CD8-positive, alpha-beta memory T cell (primary cell): ENCODE measurements around the gene TAGLN2. TPM values are rescaled to one million over a fixed set of nuclear protein-coding genes. Genes with fewer than 3 reads are reported as not detected.
A peak's percentile ranks its signal among the peaks of the same experiment; 100 is the strongest.

Experiments
- CTCF ChIA-PET: fragments of 350-600 bp; sonication (Branson Sonifier 250); formaldehyde crosslinking; loops from one replicate; lab custom pipeline; 2021; ENCODE audit warnings: antibody characterized with exemption; lab: Charles Lee
- POLR2A ChIA-PET: fragments of 350-600 bp; sonication (Branson Sonifier 250); formaldehyde crosslinking; loops from one replicate; lab custom pipeline; 2021; ENCODE audit warnings: antibody characterized with exemption; lab: Charles Lee
- DNase-seq, 5 donors: peaks; one replicate each; pipeline versions ENCODE4 v3.0.0 to v3.0.0-alpha.2; 2020 to 2022; ENCODE audit warnings: mixed read lengths in 1 of 5
- H3K27ac ChIP-seq: one replicate; pipeline ENCODE4 v1.7.0; 2013; ENCODE audit warnings: low read depth, mild to moderate bottlenecking, low read length, moderate library complexity
- H3K27me3 ChIP-seq: 2 replicates; pipeline ENCODE4 v1.7.0; 2013; ENCODE audit warnings: low read length, mild to moderate bottlenecking; ENCODE audit not compliant: insufficient read depth, poor library complexity, severe bottlenecking
- H3K36me3 ChIP-seq: 2 replicates; pipeline ENCODE4 v1.7.0; 2013; ENCODE audit warnings: mild to moderate bottlenecking, low read length, moderate library complexity; ENCODE audit not compliant: insufficient read depth
- H3K4me1 ChIP-seq: 2 replicates; pipeline ENCODE4 v1.7.0; 2013; ENCODE audit warnings: mild to moderate bottlenecking, low read length, moderate library complexity; ENCODE audit not compliant: insufficient read depth
- H3K4me3 ChIP-seq: 2 replicates; pipeline ENCODE4 v1.7.0; 2013; ENCODE audit warnings: mild to moderate bottlenecking, low read length
- H3K9me3 ChIP-seq: 2 replicates; pipeline ENCODE4 v1.7.0; 2013; ENCODE audit warnings: mild to moderate bottlenecking, low read length
- H3K27ac Mint-ChIP-seq, 8 donors: one replicate each; pipeline ENCODE4 v1.8.0; 2020 to 2021; ENCODE audit warnings: mixed read lengths in 8 of 8, mild to moderate bottlenecking in 6 of 8, inconsistent platforms in 3 of 8, moderate library complexity in 3 of 8
- H3K27me3 Mint-ChIP-seq, 2 donors: one replicate each; pipeline ENCODE4 v1.8.0; 2020 to 2021; ENCODE audit warnings: mixed read lengths in 2 of 2, mild to moderate bottlenecking in 1 of 2, moderate library complexity in 1 of 2
- H3K36me3 Mint-ChIP-seq, 3 donors: one replicate each; pipeline ENCODE4 v1.8.0; 2020 to 2021; ENCODE audit warnings: mixed read lengths in 3 of 3, inconsistent platforms in 1 of 3, mild to moderate bottlenecking in 1 of 3
- H3K4me1 Mint-ChIP-seq, 3 donors: one replicate each; pipeline ENCODE4 v1.8.0; 2020 to 2021; ENCODE audit warnings: mixed read lengths in 3 of 3, inconsistent platforms in 1 of 3, mild to moderate bottlenecking in 1 of 3
- H3K4me3 Mint-ChIP-seq, 7 donors: one replicate each; pipeline ENCODE4 v1.8.0; 2020 to 2021; ENCODE audit warnings: mixed read lengths in 7 of 7, mild to moderate bottlenecking in 6 of 7, moderate library complexity in 4 of 7, inconsistent platforms in 2 of 7
- H3K9me3 Mint-ChIP-seq, 5 donors: one replicate each; pipeline ENCODE4 v1.8.0; 2020 to 2022; ENCODE audit warnings: mixed read lengths in 5 of 5, mild to moderate bottlenecking in 3 of 5, moderate library complexity in 2 of 5, inconsistent platforms in 1 of 5
- polyA plus RNA-seq: library from polyadenylated mRNA; unstranded; fragments of 300-500 nt; fragmentation: Illumina TruSeq; gene quantifications from one replicate; pipeline ENCODE4 v1.2.3, GENCODE V29; 2021
- total RNA-seq, 2 experiments: library from RNA; stranded (reverse); gene quantifications; one replicate each; pipeline ENCODE4 v1.2.3, GENCODE V29; 2021

Gene TAGLN2
- total and polyA plus RNA-seq, 3 experiments from 2014 or later = 566 to 811 (median 578) TPM

DNA sequence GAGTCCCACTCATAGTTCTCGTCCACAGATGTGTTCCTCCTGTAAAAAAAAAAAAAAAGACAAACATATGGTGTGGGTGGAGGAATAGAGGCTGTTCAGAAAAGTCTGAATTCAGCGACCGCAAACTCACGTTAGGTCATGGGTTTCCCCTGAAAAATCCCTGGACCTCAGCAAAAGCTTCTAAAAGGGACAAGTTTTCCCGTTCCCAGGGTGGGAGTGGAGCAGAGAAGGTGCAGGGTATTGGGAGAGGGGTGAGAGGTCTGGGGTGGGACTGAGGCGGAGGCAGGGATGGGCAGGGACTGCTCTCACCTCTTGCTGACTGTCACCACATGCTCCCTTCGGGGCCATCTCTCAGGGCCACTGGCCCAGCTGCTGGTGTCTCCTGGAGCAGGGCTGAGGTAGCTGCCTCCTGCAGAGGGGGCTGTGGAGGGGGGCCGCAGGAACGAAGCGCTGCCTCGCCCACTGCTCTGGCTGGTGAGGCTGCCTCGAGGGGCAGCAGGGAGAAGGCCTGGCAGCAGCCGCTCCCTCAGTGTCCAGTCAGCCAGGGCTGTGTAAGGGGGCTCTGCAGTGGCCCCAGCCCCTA is 2.6 kb upstream of the TAGLN2 start:
- Histone ChIP-seq H3K27ac (no peak overlapping the region), H3K4me1 (peaks cover 17% of the 10 kb centered on the region), H3K36me3 (no peaks in the 10 kb centered on the region), H3K27me3 (no peaks in the 10 kb centered on the region), H3K9me3 (no peaks in the 10 kb centered on the region), H3K4me3 (no peak overlapping the region)
- no peak overlapping the region for H3K4me3 Mint-ChIP-seq
- H3K27ac Mint-ChIP-seq = no peak overlapping the region
- H3K36me3 Mint-ChIP-seq = peaks cover 0 to 22% (median 0%) of the 10 kb centered on the region in 3 donors
- peaks cover 0 to 7% (median 3%) of the 10 kb centered on the region in 5 donors for H3K9me3 Mint-ChIP-seq
- peaks cover 24 to 33% (median 25%) of the 10 kb centered on the region in 3 donors for H3K4me1 Mint-ChIP-seq
- no peak for DNase-seq
- POLR2A ChIA-PET = no interaction called here
- CTCF ChIA-PET = interaction anchor here (6.9 kb wide), 1 partner anchor 8 kb away, joined by 55 read pairs; no protein-coding TSS in a partner anchor
- peaks cover 0 to 17% of the 10 kb centered on the region in 2 donors for H3K27me3 Mint-ChIP-seq

GRCh38 chr1:159927211-159927848 is 2.0 kb upstream of the TAGLN2 start:
- no peak for DNase-seq
- Histone ChIP-seq H3K36me3 (no peaks in the 10 kb centered on the region), H3K4me3 (no peak overlapping the region), H3K4me1 (peaks cover 23% of the 10 kb centered on the region), H3K9me3 (no peaks in the 10 kb centered on the region), H3K27me3 (no peaks in the 10 kb centered on the region), H3K27ac (no peak overlapping the region)
- Mint-ChIP-seq H3K36me3 (peaks cover 0 to 22% (median 0%) of the 10 kb centered on the region in 3 donors), H3K4me1 (peaks cover 29 to 39% (median 31%) of the 10 kb centered on the region in 3 donors), H3K4me3 (peak overlapping the region in 1 of 7 donors; percentile 95), H3K27me3 (peaks cover 0 to 17% of the 10 kb centered on the region in 2 donors), H3K9me3 (peaks cover 0 to 7% (median 3%) of the 10 kb centered on the region in 5 donors), H3K27ac (peak overlapping the region in 4 of 8 donors; percentile 50 to 98 (median 75))
- ChIA-PET CTCF (interaction anchor here (6.9 kb wide), 1 partner anchor 9 kb away, joined by 55 read pairs; no protein-coding TSS in a partner anchor), POLR2A (no interaction called here)

DNA sequence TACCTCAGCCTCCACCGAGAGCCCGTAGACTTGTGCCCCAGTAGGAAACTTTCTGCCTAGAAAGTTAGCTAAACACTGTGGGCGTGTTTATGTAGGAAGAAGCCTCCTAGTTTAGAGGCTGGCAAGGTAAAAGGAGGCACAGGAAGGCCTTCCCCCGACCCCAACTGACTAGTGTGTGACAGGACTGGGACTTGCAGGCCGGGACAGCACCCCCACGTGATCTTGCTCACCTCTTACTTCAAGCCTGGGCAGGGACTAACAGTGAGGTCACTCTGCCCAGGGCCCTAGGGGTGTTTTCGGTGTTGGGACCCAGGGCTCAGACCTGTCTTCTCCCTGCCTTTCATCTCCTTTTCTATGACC is 392 bp upstream of the TAGLN2 start:
- no peak for DNase-seq
- Histone ChIP-seq H3K4me1 (peaks cover 39% of the 10 kb centered on the region), H3K4me3 (peak overlapping the region; percentile 100), H3K9me3 (no peaks in the 10 kb centered on the region), H3K36me3 (peaks cover 7% of the 10 kb centered on the region), H3K27ac (peak overlapping the region; percentile 100), H3K27me3 (no peaks in the 10 kb centered on the region)
- peaks cover 3 to 33% (median 6%) of the 10 kb centered on the region in 3 donors for H3K36me3 Mint-ChIP-seq
- H3K4me3 Mint-ChIP-seq = peak overlapping the region; percentile 89 to 99 (median 96)
- peak overlapping the region; percentile 97 to 100 (median 100) for H3K27ac Mint-ChIP-seq
- CTCF ChIA-PET = interaction anchor here (0.8 to 6.9 kb wide), 6 partner anchors 10 to 145 kb away, joined by 3 to 55 read pairs (median 8); partner anchors contain the start of gene DUSP23
- peaks cover 0 to 7% (median 3%) of the 10 kb centered on the region in 5 donors for H3K9me3 Mint-ChIP-seq
- POLR2A ChIA-PET = interaction anchor here (1.0 to 1.4 kb wide), 4 partner anchors 9 to 101 kb away, joined by 3 to 7 read pairs (median 4); no protein-coding TSS in a partner anchor
- H3K27me3 Mint-ChIP-seq = peaks cover 0 to 17% of the 10 kb centered on the region in 2 donors
- peaks cover 45 to 56% (median 47%) of the 10 kb centered on the region in 3 donors for H3K4me1 Mint-ChIP-seq

DNA sequence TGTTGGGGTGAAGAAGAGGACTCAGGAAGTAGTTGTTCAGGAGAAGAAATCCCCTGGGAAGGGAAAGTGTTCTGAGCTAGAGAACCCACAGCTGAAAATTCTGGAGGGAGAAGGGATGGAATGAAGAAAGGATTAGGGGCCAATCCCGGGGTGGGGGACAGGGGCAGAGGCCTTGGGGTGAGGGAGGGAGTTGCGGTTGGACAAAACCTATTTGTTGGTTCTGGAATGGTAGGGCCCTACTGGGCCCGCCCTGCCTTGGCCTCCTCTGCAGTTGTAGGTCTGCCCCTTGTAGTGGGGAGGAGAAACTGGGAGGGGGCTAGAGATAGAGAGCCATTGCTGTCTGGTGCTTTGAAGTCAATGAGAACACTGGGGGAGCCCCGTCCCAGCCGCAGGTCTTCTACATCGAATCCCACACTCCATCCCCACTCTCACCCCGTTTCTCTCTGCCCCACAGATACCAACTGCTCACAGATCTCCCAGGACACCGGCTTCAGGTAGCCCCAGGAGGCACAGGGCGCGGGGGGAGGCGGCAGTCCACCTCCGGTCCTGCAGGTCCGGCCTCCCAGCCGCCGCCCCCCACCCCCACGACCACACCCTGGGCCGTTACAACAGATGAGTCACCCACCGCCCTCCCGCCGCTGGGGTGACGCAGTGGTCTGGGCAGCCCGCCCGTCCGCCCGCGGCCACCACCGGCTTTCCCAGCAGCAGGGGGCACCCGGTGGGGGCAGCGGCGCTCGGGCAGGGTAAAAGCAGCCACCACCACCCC is 1.1 kb downstream of the TAGLN2 start:
- H3K27me3 ChIP-seq = no peaks in the 10 kb centered on the region
- H3K27ac ChIP-seq = peak overlapping the region; percentile 100
- Mint-ChIP-seq H3K4me1 (peaks cover 56 to 70% (median 59%) of the 10 kb centered on the region in 3 donors), H3K27me3 (peaks cover 0 to 19% of the 10 kb centered on the region in 2 donors), H3K36me3 (peaks cover 5 to 48% (median 9%) of the 10 kb centered on the region in 3 donors), H3K9me3 (peaks cover 0 to 7% (median 3%) of the 10 kb centered on the region in 5 donors), H3K4me3 (peak overlapping the region; percentile 89 to 99 (median 96)), H3K27ac (peak overlapping the region; percentile 97 to 100 (median 100))
- peak overlapping the region; percentile 100 for H3K4me3 ChIP-seq
- ChIA-PET CTCF (interaction anchor here (0.9 to 6.9 kb wide), 12 partner anchors 12 to 143 kb away, joined by 3 to 55 read pairs (median 4); partner anchors contain the start of genes DUSP23 and IGSF9), POLR2A (interaction anchor here (0.6 to 1.4 kb wide), 9 partner anchors 9 to 866 kb away, joined by 3 to 4 read pairs (median 4); partner anchors contain the start of genes IGSF9 and SLAMF8)
- peaks cover 22% of the 10 kb centered on the region for H3K36me3 ChIP-seq
- peaks cover 44% of the 10 kb centered on the region for H3K4me1 ChIP-seq
- DNase-seq = peak; percentile 62 to 88 (median 75)
- no peaks in the 10 kb centered on the region for H3K9me3 ChIP-seq

DNA sequence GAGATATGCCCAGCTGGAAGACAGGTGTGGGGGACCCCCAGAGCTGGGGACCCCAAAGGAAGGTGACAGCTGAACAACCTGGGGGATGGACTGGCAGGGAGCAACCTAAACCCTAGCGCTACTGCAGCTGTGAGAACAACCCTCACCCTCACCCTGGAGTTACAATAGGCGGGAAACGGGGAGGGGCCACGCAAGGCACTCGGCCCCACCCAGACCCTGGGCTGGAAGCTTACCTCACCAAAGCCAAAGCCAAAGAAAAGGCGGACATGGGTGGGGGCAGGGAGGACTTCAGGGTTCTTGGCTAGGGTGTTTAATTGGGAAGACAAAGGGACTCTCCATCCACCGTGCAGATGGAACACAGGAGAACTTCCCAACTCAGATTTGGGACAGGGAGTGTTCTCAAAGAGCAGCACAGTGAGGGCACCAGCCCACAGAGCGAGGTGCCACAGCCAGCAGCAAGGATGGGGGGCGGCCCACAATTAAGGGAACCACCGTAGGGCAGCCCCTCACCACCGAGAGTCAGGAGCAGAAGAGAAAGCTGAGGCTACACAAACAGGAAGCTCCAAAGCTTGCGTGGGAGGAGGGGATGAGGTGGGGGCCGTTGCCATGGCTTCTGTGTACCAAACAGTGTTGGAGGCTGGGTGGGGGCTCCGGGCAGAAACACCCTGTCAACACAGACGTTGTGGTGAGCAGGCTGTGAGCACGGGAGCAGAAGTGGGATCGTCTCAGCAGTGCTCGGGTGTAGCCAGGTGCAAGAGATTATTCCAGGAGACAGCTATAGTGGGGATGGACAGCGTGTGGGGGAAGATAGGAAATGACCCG is 1.9 kb downstream of the TAGLN2 start:
- CTCF ChIA-PET = interaction anchor here (0.9 to 6.9 kb wide), 10 partner anchors 9 to 142 kb away, joined by 3 to 55 read pairs (median 5); no protein-coding TSS in a partner anchor
- Mint-ChIP-seq H3K27me3 (peaks cover 0 to 18% of the 10 kb centered on the region in 2 donors), H3K4me1 (peaks cover 59 to 78% (median 64%) of the 10 kb centered on the region in 3 donors), H3K9me3 (peaks cover 0 to 7% (median 3%) of the 10 kb centered on the region in 5 donors), H3K36me3 (peaks cover 5 to 55% (median 9%) of the 10 kb centered on the region in 3 donors), H3K4me3 (peak overlapping the region; percentile 89 to 99 (median 96)), H3K27ac (peak overlapping the region; percentile 97 to 100 (median 100))
- peak overlapping the region; percentile 100 for H3K4me3 ChIP-seq
- H3K36me3 ChIP-seq = peaks cover 28% of the 10 kb centered on the region
- H3K9me3 ChIP-seq = no peaks in the 10 kb centered on the region
- no peaks in the 10 kb centered on the region for H3K27me3 ChIP-seq
- peak; percentile 82 to 98 (median 94) for DNase-seq
- peak overlapping the region; percentile 100 for H3K27ac ChIP-seq
- H3K4me1 ChIP-seq = peaks cover 44% of the 10 kb centered on the region
- POLR2A ChIA-PET = interaction anchor here (0.6 to 1.4 kb wide), 8 partner anchors 9 to 865 kb away, joined by 3 to 4 read pairs (median 4); partner anchors contain the start of genes IGSF9 and SLAMF8

DNA sequence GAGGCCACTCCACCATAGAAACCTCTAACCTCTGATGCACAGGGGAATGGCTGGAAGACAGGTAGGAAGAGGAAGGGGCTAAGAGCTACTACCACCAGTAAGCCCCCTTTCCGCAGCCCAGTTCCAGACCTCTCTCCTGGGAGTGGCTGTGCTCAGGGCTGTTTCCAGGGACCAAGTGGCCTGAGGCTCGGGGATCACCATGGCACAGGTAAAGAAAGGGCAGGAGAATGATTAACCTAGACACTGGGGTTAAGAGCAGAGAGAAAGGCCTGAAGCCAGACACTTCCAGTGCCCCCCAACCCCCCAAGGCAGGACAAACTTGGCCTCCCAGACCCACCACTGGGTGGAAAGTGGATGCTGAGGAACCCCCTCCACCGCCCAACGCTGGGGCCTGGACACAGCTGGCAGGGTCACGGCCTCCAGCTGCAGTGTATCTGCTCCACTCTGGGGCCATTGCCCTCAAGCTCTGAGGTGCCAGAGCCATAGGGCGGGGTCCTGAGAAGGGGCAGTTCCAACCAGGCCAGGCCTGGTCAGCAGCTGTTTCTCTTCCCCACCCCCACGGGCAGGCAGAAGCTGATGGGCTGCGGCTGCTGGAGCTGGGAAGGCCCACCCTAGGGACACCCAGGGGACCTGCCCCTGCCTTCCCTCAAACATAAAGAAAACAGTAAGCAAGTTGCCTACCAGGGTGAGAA is 2.6 kb downstream of the TAGLN2 start:
- H3K27ac ChIP-seq = peak overlapping the region; percentile 100
- peak overlapping the region; percentile 100 for H3K4me3 ChIP-seq
- Mint-ChIP-seq H3K27me3 (peaks cover 0 to 20% of the 10 kb centered on the region in 2 donors), H3K9me3 (peaks cover 0 to 7% (median 3%) of the 10 kb centered on the region in 5 donors), H3K36me3 (peaks cover 8 to 63% (median 16%) of the 10 kb centered on the region in 3 donors), H3K27ac (peak overlapping the region; percentile 97 to 100 (median 100)), H3K4me3 (peak overlapping the region; percentile 89 to 99 (median 96)), H3K4me1 (peaks cover 67 to 85% (median 71%) of the 10 kb centered on the region in 3 donors)
- no peaks in the 10 kb centered on the region for H3K27me3 ChIP-seq
- H3K4me1 ChIP-seq = peaks cover 44% of the 10 kb centered on the region
- POLR2A ChIA-PET = interaction anchor here (0.6 to 1.4 kb wide), 3 partner anchors 16 to 96 kb away, joined by 3 to 4 read pairs (median 4); partner anchors contain the start of genes IGSF9 and SLAMF8
- H3K36me3 ChIP-seq = peaks cover 31% of the 10 kb centered on the region
- CTCF ChIA-PET = interaction anchor here (1.2 to 6.9 kb wide), 8 partner anchors 9 to 141 kb away, joined by 3 to 55 read pairs (median 5); no protein-coding TSS in a partner anchor
- H3K9me3 ChIP-seq = no peaks in the 10 kb centered on the region
- DNase-seq = peak in 1 of 5 donors; percentile 64
